ENCODE data around the gene SYT2. TPM values are rescaled to one million over a fixed set of nuclear protein-coding genes. Genes with fewer than 3 reads are reported as not detected.
"Not testable (repeated sequence)": the region's sequence is repeated elsewhere in the genome, so short reads cannot be mapped to it uniquely, and the experiment has no call there.

SYT2 gene
- total RNA-seq, 1 donor from 2014 or later: 0.26 TPM

- H3K27me3 Mint-ChIP-seq (ENCODE audit: insufficient read depth, low read depth): no peaks in the 10 kb centered on the region
- Histone ChIP-seq H3K4me1 (peaks cover 22% of the 10 kb centered on the region), H3K27ac (no peak overlapping the region), H3K27me3 (no peaks in the 10 kb centered on the region), H3K9ac (no peak overlapping the region), H2AFZ (replicated peaks) (no peak overlapping the region), H3K36me3 (no peaks in the 10 kb centered on the region), H3K4me2 (peak overlapping the region; percentile 45), H3F3A (ENCODE audit: low read depth) (no peaks in the 10 kb centered on the region), H3K4me3 (no peak overlapping the region), H3K79me2 (ENCODE audit: low read depth) (no peaks in the 10 kb centered on the region), H4K20me1 (ENCODE audit: low read depth) (no peaks in the 10 kb centered on the region), H3K9me3 (ENCODE audit: low read depth) (no peaks in the 10 kb centered on the region)
- H3K4me3 Mint-ChIP-seq: no peak overlapping the region
- H3K36me3 Mint-ChIP-seq: no peaks in the 10 kb centered on the region
- H3K4me1 Mint-ChIP-seq: peaks cover 4% of the 10 kb centered on the region
- no peak for DNase-seq (ENCODE audit: low spot score)
- TF ChIP-seq CTCF (IDR thresholded peaks at IDR 0.05) (peak; percentile 36), EZH2phosphoT487 (IDR thresholded peaks at IDR 0.05) (no peak)
- H3K9me3 Mint-ChIP-seq: no peaks in the 10 kb centered on the region
- no peak overlapping the region for H3K27ac Mint-ChIP-seq
These were observed 148.4 kb downstream of the SYT2 start for GRCh38 chr1:202561726-202562443.

GRCh38 chr1:202561240-202561639 is 149.0 kb downstream of the SYT2 start:
- Histone ChIP-seq H3K4me2 (no peak overlapping the region), H2AFZ (replicated peaks) (no peak overlapping the region), H3K79me2 (ENCODE audit: low read depth) (no peaks in the 10 kb centered on the region), H4K20me1 (ENCODE audit: low read depth) (no peaks in the 10 kb centered on the region), H3K4me1 (peaks cover 19% of the 10 kb centered on the region), H3K4me3 (no peak overlapping the region), H3K27me3 (no peaks in the 10 kb centered on the region), H3K9ac (no peak overlapping the region), H3K27ac (no peak overlapping the region), H3F3A (ENCODE audit: low read depth) (no peaks in the 10 kb centered on the region), H3K36me3 (no peaks in the 10 kb centered on the region), H3K9me3 (ENCODE audit: low read depth) (no peaks in the 10 kb centered on the region)
- Mint-ChIP-seq H3K36me3 (no peaks in the 10 kb centered on the region), H3K9me3 (no peaks in the 10 kb centered on the region), H3K27ac (no peak overlapping the region), H3K4me1 (peaks cover 4% of the 10 kb centered on the region), H3K27me3 (ENCODE audit: insufficient read depth, low read depth) (no peaks in the 10 kb centered on the region), H3K4me3 (no peak overlapping the region)
- TF ChIP-seq EZH2 (IDR thresholded peaks at IDR 0.05) (no peak), CTCF (IDR thresholded peaks at IDR 0.05) (no peak), EZH2phosphoT487 (IDR thresholded peaks at IDR 0.05) (no peak)
- DNase-seq (ENCODE audit: low spot score): no peak

- not testable (repeated sequence) for H3K9me3 ChIP-seq (ENCODE audit: low read depth); H4K20me1 ChIP-seq (ENCODE audit: low read depth); H3K36me3 Mint-ChIP-seq; H3K36me3 ChIP-seq; H3K4me1 Mint-ChIP-seq; H3K27ac Mint-ChIP-seq; H3K4me2 ChIP-seq; H2AFZ ChIP-seq (replicated peaks); H3K27ac ChIP-seq; H3K27me3 ChIP-seq; H3K27me3 Mint-ChIP-seq (ENCODE audit: insufficient read depth, low read depth); H3F3A ChIP-seq (ENCODE audit: low read depth); H3K9me3 Mint-ChIP-seq; H3K9ac ChIP-seq; H3K79me2 ChIP-seq (ENCODE audit: low read depth); H3K4me3 ChIP-seq; DNase-seq (ENCODE audit: low spot score); H3K4me3 Mint-ChIP-seq
- H3K4me1 ChIP-seq: peaks cover 18% of the 10 kb centered on the region
These were observed 152.6 kb downstream of the SYT2 start for GRCh38 chr1:202557662-202558061.

- H3K4me1 Mint-ChIP-seq; H3K27ac ChIP-seq; H3K4me3 Mint-ChIP-seq; H3K27me3 ChIP-seq; H3K27me3 Mint-ChIP-seq (ENCODE audit: insufficient read depth, low read depth); H2AFZ ChIP-seq (replicated peaks); H3K79me2 ChIP-seq (ENCODE audit: low read depth); H3K4me3 ChIP-seq; H3K36me3 ChIP-seq; H3K9me3 ChIP-seq (ENCODE audit: low read depth); DNase-seq (ENCODE audit: low spot score); H3K36me3 Mint-ChIP-seq; H3K9me3 Mint-ChIP-seq; H3F3A ChIP-seq (ENCODE audit: low read depth); H3K27ac Mint-ChIP-seq; H3K9ac ChIP-seq; H3K4me1 ChIP-seq; H3K4me2 ChIP-seq; H4K20me1 ChIP-seq (ENCODE audit: low read depth): not testable (repeated sequence)
These were observed 154.2 kb downstream of the SYT2 start for GRCh38 chr1:202556037-202556436.

- H3K4me3 Mint-ChIP-seq; H3K27ac Mint-ChIP-seq; H3K4me1 ChIP-seq; H3F3A ChIP-seq (ENCODE audit: low read depth); H3K4me3 ChIP-seq; H3K79me2 ChIP-seq (ENCODE audit: low read depth); DNase-seq (ENCODE audit: low spot score); H3K27me3 ChIP-seq; H4K20me1 ChIP-seq (ENCODE audit: low read depth); H3K4me2 ChIP-seq; H3K27ac ChIP-seq; H3K9ac ChIP-seq; H3K27me3 Mint-ChIP-seq (ENCODE audit: insufficient read depth, low read depth); H2AFZ ChIP-seq (replicated peaks); H3K9me3 ChIP-seq (ENCODE audit: low read depth); H3K36me3 Mint-ChIP-seq; H3K4me1 Mint-ChIP-seq; H3K36me3 ChIP-seq; H3K9me3 Mint-ChIP-seq: not testable (repeated sequence)
These were observed 155.6 kb downstream of the SYT2 start for GRCh38 chr1:202554619-202555018.
